Effector CD8-positive, alpha-beta T cell (primary cell): ENCODE measurements around the gene KLHDC8B.
A peak's percentile ranks its signal among the peaks of the same experiment; 100 is the strongest.

Experiments used
- DNase-seq: peaks from one replicate; lab custom pipeline; 2025; lab: John Stamatoyannopoulos, UW
- total RNA-seq, 4 experiments: gene quantifications; one replicate each; lab custom pipeline; 2026; lab: John Stamatoyannopoulos, UW

Gene KLHDC8B
- total RNA-seq = 2.1 to 4.4 (median 3.7) reads per million in 4 experiments

- peak; percentile 78 for DNase-seq
These were observed at the start of gene KLHDC8B for GRCh38 chr3:49171119-49171774. Gene KLHDC8B (plus strand): TSS chr3:49171598. CDS start chr3:49172770, 1,172 bp downstream.

- no peak for DNase-seq
These were observed 49.4 kb upstream of the KLHDC8B start for GRCh38 chr3:49122022-49122421.

GRCh38 chr3:49122451-49122850 is 48.9 kb upstream of the KLHDC8B start:
- no peak for DNase-seq

GRCh38 chr3:49122886-49123545 is 48.4 kb upstream of the KLHDC8B start:
- no peak for DNase-seq

- DNase-seq = no peak
These were observed 47.7 kb upstream of the KLHDC8B start for GRCh38 chr3:49123687-49124086.

GRCh38 chr3:49124203-49124602 is 47.2 kb upstream of the KLHDC8B start:
- DNase-seq = no peak

- DNase-seq = no peak
These were observed 46.3 kb upstream of the KLHDC8B start for GRCh38 chr3:49124991-49125670.

- DNase-seq = no peak
These were observed 40.4 kb upstream of the KLHDC8B start for GRCh38 chr3:49131040-49131439.

GRCh38 chr3:49131576-49131975 is 39.8 kb upstream of the KLHDC8B start:
- no peak for DNase-seq

GRCh38 chr3:49132073-49132436 is 39.3 kb upstream of the KLHDC8B start:
- no peak for DNase-seq

- DNase-seq = no peak
These were observed 38.8 kb upstream of the KLHDC8B start, which contains the start of gene LAMB2 for GRCh38 chr3:49132437-49133225. Gene LAMB2 (minus strand): TSS chr3:49133050. CDS start chr3:49132867, 183 bp downstream.

GRCh38 chr3:49133226-49133951 is 38.0 kb upstream of the KLHDC8B start:
- no peak for DNase-seq

- no peak for DNase-seq
These were observed 36.7 kb upstream of the KLHDC8B start for GRCh38 chr3:49134471-49135265.

- no peak for DNase-seq
These were observed 35.9 kb upstream of the KLHDC8B start for GRCh38 chr3:49135499-49135898.

- no peak for DNase-seq
These were observed 31.3 kb upstream of the KLHDC8B start for GRCh38 chr3:49140080-49140479.

- DNase-seq = no peak
These were observed 23.2 kb upstream of the KLHDC8B start for GRCh38 chr3:49148159-49148558.

GRCh38 chr3:49151610-49152009 is 19.8 kb upstream of the KLHDC8B start:
- DNase-seq = no peak

GRCh38 chr3:49153349-49153912 is 18.0 kb upstream of the KLHDC8B start:
- DNase-seq = no peak

- no peak for DNase-seq
These were observed 14.1 kb upstream of the KLHDC8B start for GRCh38 chr3:49157289-49157688.

- DNase-seq = peak; percentile 35
These were observed 13.2 kb upstream of the KLHDC8B start for GRCh38 chr3:49158103-49158709.
